GM19397 (cell line): ENCODE measurements around the gene FEZF2.

Experiments
- ATAC-seq: cut with Tn5 transposase; IDR thresholded peaks from one replicate; pipeline ENCODE4 v1.9.1; 2021; ENCODE audit warnings: mild to moderate bottlenecking, moderate library complexity; ENCODE audit not compliant: unreplicated experiment

FEZF2 gene

GRCh38 chr3:62373215-62373614 lies at the start of gene FEZF2:
TSS of gene FEZF2 (minus strand) at chr3:62373550. CDS start at chr3:62372868, 682 bp downstream.
- ATAC-seq = no peak

- ATAC-seq = no peak
These were observed 47.9 kb upstream of the FEZF2 start for GRCh38 chr3:62421207-62421606.

GRCh38 chr3:62416144-62416543 lies 42.8 kb upstream of the FEZF2 start:
- ATAC-seq = no peak

GRCh38 chr3:62415312-62415801 lies 42.0 kb upstream of the FEZF2 start:
- no peak for ATAC-seq

GRCh38 chr3:62414786-62415185 lies 41.4 kb upstream of the FEZF2 start:
- no peak for ATAC-seq

- no peak for ATAC-seq
These were observed 40.3 kb upstream of the FEZF2 start for GRCh38 chr3:62413687-62414086.

GRCh38 chr3:62406945-62407344 lies 33.6 kb upstream of the FEZF2 start:
- ATAC-seq = no peak

- ATAC-seq = no peak
These were observed 32.2 kb upstream of the FEZF2 start for GRCh38 chr3:62405566-62405965.

GRCh38 chr3:62405135-62405534 lies 31.8 kb upstream of the FEZF2 start:
- ATAC-seq = no peak

GRCh38 chr3:62404321-62404720 lies 31.0 kb upstream of the FEZF2 start:
- no peak for ATAC-seq

GRCh38 chr3:62403765-62404164 lies 30.4 kb upstream of the FEZF2 start:
- ATAC-seq = no peak

- no peak for ATAC-seq
These were observed 19.4 kb upstream of the FEZF2 start for GRCh38 chr3:62392626-62393292.

GRCh38 chr3:62387251-62387650 lies 13.9 kb upstream of the FEZF2 start:
- ATAC-seq = no peak

- no peak for ATAC-seq
These were observed 6.0 kb upstream of the FEZF2 start for GRCh38 chr3:62379321-62379798.

GRCh38 chr3:62378921-62379320 lies 5.6 kb upstream of the FEZF2 start:
- no peak for ATAC-seq

- ATAC-seq = no peak
These were observed 5.0 kb upstream of the FEZF2 start for GRCh38 chr3:62378311-62378789.

GRCh38 chr3:62376906-62377877 lies 3.8 kb upstream of the FEZF2 start:
- ATAC-seq = no peak

GRCh38 chr3:62376454-62376720 lies 3.0 kb upstream of the FEZF2 start:
- ATAC-seq = no peak

- no peak for ATAC-seq
These were observed 2.5 kb upstream of the FEZF2 start for GRCh38 chr3:62375655-62376453.

GRCh38 chr3:62374341-62375218 lies 1.2 kb upstream of the FEZF2 start:
- no peak for ATAC-seq
